G401 (cell line): ENCODE data around the gene INHBB. TPM values are rescaled to one million over a fixed set of nuclear protein-coding genes. Genes with fewer than 3 reads are reported as not detected.

Source experiments
- total RNA-seq: library from RNA; depleted of rRNA; stranded (reverse); fragments of >200 nt; shearing (Covaris generic); gene quantifications from 2 replicates; pipeline ENCODE4 v1.2.3, GENCODE V29; 2014; rRNA removed

The INHBB gene
- total RNA-seq, 1 experiment from 2014 or later, result not detected

Other genes with a start within 250 kb of the INHBB start
- 24.2 and 26.1 TPM in 2 replicates for gene TMEM185B, start 122.7 kb upstream of the INHBB start, total RNA-seq
- gene RALB, start 93.3 kb upstream of the INHBB start, total RNA-seq, result 61.3 and 71.8 TPM in 2 replicates